Aorta (tissue), 5 donors: ENCODE measurements around the gene CST9. TPM values are rescaled to one million over a fixed set of nuclear protein-coding genes. Genes with fewer than 3 reads are reported as not detected.

Experiments
- ATAC-seq: fragments of 200-7000 bp; cut with Tn5 transposase; one replicate; pipeline ENCODE4 v1.9.1; 2022; ENCODE audit warnings: moderate library complexity; ENCODE audit not compliant: low FRiP score
- DNase-seq, 2 donors: peaks; one replicate each; pipeline ENCODE4 v3.0.0-alpha.2; 2020
- H3K27ac ChIP-seq, 2 donors: one replicate each; pipeline ENCODE4 v1.5.1; 2013; ENCODE audit warnings: low read length in 2 of 2, mild to moderate bottlenecking in 2 of 2, moderate library complexity in 2 of 2, control low read depth in 1 of 2, inconsistent platforms in 1 of 2, low read depth in 1 of 2
- H3K27me3 ChIP-seq, 2 donors: one replicate each; pipeline ENCODE4 v1.6.1; 2013; ENCODE audit warnings: control low read depth in 1 of 2, low read length in 1 of 2, mild to moderate bottlenecking in 1 of 2, moderate library complexity in 1 of 2; ENCODE audit not compliant: insufficient read depth in 2 of 2, control insufficient read depth in 1 of 2
- H3K36me3 ChIP-seq, 2 donors: one replicate each; pipeline ENCODE4 v1.6.1; 2013; ENCODE audit warnings: control low read depth in 1 of 2, low read length in 1 of 2, mild to moderate bottlenecking in 1 of 2; ENCODE audit not compliant: insufficient read depth in 2 of 2, control insufficient read depth in 1 of 2
- H3K4me1 ChIP-seq, 2 donors: one replicate each; pipeline ENCODE4 v1.6.1; 2013; ENCODE audit warnings: low read length in 2 of 2, control low read depth in 1 of 2, mild to moderate bottlenecking in 1 of 2, moderate library complexity in 1 of 2; ENCODE audit not compliant: insufficient read depth in 2 of 2, control insufficient read depth in 1 of 2
- H3K4me3 ChIP-seq, 2 donors: one replicate each; pipeline ENCODE4 v1.5.1; 2013; ENCODE audit warnings: low read length in 2 of 2, control low read depth in 1 of 2, mild to moderate bottlenecking in 1 of 2
- H3K9me3 ChIP-seq: one replicate; pipeline ENCODE4 v1.6.1; 2013; ENCODE audit warnings: mild to moderate bottlenecking, low read length; ENCODE audit not compliant: control insufficient read depth
- WGBS, 2 donors: extraction: QIAGEN DNeasy Blood & Tissue Kit; methylation state at CpG; one replicate each; pipeline ENCODE4 v1.1.7; 2013; 5-methylcytosine and 5-hydroxymethylcytosine counted together
- intact Hi-C, 2 donors: fragments of 100-400 bp; cut with DNase I; formaldehyde crosslinking; loops; one replicate each; pipeline versions ENCODE4 v1.14.2 to v1.15.0; 2022
- long read RNA-seq, 2 donors: library from polyadenylated mRNA; unstranded; transcript quantifications; one replicate each; pipeline ENCODE4 v2.0.0, GENCODE V29; 2020 to 2021
- polyA plus RNA-seq, 2 donors: library from polyadenylated mRNA; stranded (reverse); fragments of 200-250 nt; gene quantifications; one replicate each; pipeline ENCODE4 v1.2.3, GENCODE V29; 2013
- total RNA-seq, 2 donors: library from RNA; stranded (reverse); fragmentation: NEBNext Ultra II Directional; extraction: Animal tissue kit (Norgen Biotek cat#: 25700); gene quantifications; one replicate each; pipeline ENCODE4 v1.2.1, GENCODE V29; 2021
- donor health status: healthy with polysubstance abuse.
- donor health status: Bipolar disorder and iron deficiency.
- donor health status: DM: no; HTN: no; CAD: no.
- donor health status: DM: no; HTN: no; CAD: no.
- donor health status: DM: yes; HTN: yes; CAD: no.

CST9 gene
- total RNA-seq (not detected), polyA plus RNA-seq (not detected)
- long read RNA-seq, donor 1: 0 reads
- long read RNA-seq, donor 2: 0 reads

DNA sequence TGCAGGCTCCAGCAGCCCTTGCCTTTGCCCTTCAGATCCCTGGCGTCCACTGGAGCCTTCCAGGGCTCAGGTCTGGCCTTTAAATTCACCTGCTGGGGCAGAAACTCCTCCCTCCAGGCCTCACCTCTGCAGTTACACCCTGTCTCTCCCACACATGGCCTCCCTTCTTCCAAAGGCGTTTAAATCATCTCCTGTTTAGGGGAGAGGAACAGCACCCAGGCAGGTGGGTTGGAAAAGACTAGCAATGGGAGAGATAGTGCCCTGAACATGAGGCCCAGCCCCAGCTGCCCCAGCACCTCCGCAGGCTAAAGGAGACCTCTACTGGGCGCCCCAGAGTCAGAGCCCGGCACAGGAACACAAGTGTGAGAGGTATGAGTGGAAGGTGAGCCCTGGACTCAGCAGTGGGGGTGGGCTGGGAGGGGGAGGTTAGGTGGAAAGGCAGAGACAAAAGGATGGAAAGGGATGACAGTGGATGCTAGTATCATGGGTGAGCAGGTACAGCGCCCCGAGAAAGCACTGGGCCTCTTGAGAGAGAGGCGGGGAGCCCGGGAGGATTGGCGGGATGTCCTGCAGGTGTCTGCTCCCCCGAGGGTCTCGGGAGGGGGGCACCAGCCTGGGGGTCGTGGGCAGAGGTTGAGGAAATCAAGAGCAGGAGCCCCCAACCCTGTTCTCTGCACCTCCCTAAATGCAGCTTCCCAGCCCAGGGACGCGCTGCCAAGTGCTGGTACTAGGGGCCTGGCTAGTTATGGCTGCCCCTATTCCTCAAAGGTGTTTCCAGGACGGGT, at the start of gene CST9:
CST9 (minus strand) TSS at position 51 of the 785 bp plus-strand sequence. CDS start 53 bp downstream, outside the sequence.
- DNase-seq (no peak), ATAC-seq (no peak)
- Histone ChIP-seq H3K36me3 (no peaks in the 10 kb centered on the region), H3K4me1 (no peaks in the 10 kb centered on the region), H3K9me3 (no peaks in the 10 kb centered on the region), H3K27me3 (no peaks in the 10 kb centered on the region), H3K4me3 (no peak within 1 kb of the TSS), H3K27ac (no peak within 1 kb of the TSS)
- 63 to 68% methylated on average over 15 to 16 of the region's 16 CpGs for WGBS, 2 donors
- intact Hi-C loops: loop anchor here (5.0 to 10.0 kb wide), 3 partner anchors 161 to 241 kb away; partner anchors contain the start of gene GZF1 (in 1 of the 2)

DNA sequence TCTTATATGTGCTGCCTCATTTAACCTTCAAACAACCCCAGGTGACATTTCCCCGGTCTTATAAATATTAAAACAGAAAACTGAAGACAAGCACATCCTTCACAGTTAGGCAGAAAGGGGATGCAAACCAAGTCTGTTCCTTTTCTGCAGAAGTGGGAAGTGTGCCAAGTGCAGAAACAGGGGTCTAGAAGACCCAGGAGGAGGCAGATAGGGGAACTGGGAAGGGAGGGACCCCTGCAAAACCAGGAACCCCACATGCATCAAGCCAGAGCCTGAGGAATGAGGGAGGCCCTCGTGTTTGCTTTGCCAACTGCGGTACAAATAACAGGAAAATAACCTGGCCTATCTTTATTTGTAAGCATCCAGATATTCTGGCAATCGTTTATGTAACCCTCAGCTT, 49.0 kb upstream of the CST9 start:
- WGBS, 2 donors: 77 to 86% methylated on average over 4 of the region's 4 CpGs
- intact Hi-C loops: loop anchor here in 1 of 2 donors (5.0 kb wide), 1 partner anchor 1322 kb away; no protein-coding TSS in a partner anchor
- no peaks in the 10 kb centered on the region for H3K4me1 ChIP-seq
- no peaks in the 10 kb centered on the region for H3K36me3 ChIP-seq
- H3K27ac ChIP-seq: no peak overlapping the region
- ATAC-seq (no peak), DNase-seq (no peak)
- H3K27me3 ChIP-seq: no peaks in the 10 kb centered on the region
- no peaks in the 10 kb centered on the region for H3K9me3 ChIP-seq
- no peak overlapping the region for H3K4me3 ChIP-seq

- ATAC-seq: no peak
- 60 to 68% methylated on average over 2 of the region's 2 CpGs for WGBS, 2 donors
- no peaks in the 10 kb centered on the region for H3K4me1 ChIP-seq
- no peaks in the 10 kb centered on the region for H3K9me3 ChIP-seq
- H3K4me3 ChIP-seq: no peak overlapping the region
- H3K27ac ChIP-seq: no peak overlapping the region
- no peaks in the 10 kb centered on the region for H3K27me3 ChIP-seq
- DNase-seq: no peak
- intact Hi-C loops: no loop called here
- H3K36me3 ChIP-seq: no peaks in the 10 kb centered on the region
Observed at GRCh38 chr20:23654000-23654399, 48.3 kb upstream of the CST9 start.

GRCh38 chr20:23653400-23653938, 47.8 kb upstream of the CST9 start:
- H3K9me3 ChIP-seq: no peaks in the 10 kb centered on the region
- no peaks in the 10 kb centered on the region for H3K36me3 ChIP-seq
- intact Hi-C loops: no loop called here
- no peaks in the 10 kb centered on the region for H3K27me3 ChIP-seq
- no peak for DNase-seq
- no peak overlapping the region for H3K4me3 ChIP-seq
- no peaks in the 10 kb centered on the region for H3K4me1 ChIP-seq
- 92 to 96% methylated on average over 3 of the region's 3 CpGs for WGBS, 2 donors
- H3K27ac ChIP-seq: no peak overlapping the region
- ATAC-seq: no peak

- WGBS, 2 donors: 79 to 91% methylated on average over 2 of the region's 2 CpGs
- DNase-seq: no peak
- no peak overlapping the region for H3K4me3 ChIP-seq
- H3K9me3 ChIP-seq: no peaks in the 10 kb centered on the region
- intact Hi-C loops: no loop called here
- H3K36me3 ChIP-seq: no peaks in the 10 kb centered on the region
- H3K27me3 ChIP-seq: no peaks in the 10 kb centered on the region
- no peak for ATAC-seq
- no peaks in the 10 kb centered on the region for H3K4me1 ChIP-seq
- H3K27ac ChIP-seq: no peak overlapping the region
Observed at GRCh38 chr20:23652926-23653325, 47.2 kb upstream of the CST9 start.

DNA sequence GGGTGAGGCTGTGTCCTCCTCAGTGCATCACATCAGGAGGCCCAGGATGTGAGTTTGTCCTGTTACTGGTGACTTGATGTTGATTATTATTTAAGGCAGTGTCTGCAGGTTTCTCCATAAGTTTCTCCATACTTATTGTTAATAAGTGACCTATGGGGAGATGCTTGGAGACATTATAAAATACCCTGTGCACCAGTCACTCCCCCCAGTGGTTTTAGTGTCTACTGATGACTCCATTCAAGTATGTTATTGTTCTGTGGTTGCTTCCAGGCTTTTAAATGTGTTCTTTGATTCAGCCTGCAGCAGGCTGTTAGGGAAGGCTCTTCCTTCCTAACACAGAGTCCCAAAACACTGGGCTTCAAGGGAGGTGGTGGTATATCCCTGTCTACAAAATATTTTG, 46.7 kb upstream of the CST9 start:
- intact Hi-C loops: no loop called here
- Histone ChIP-seq H3K36me3 (no peaks in the 10 kb centered on the region), H3K27ac (no peak overlapping the region), H3K4me1 (no peaks in the 10 kb centered on the region), H3K27me3 (no peaks in the 10 kb centered on the region), H3K9me3 (no peaks in the 10 kb centered on the region), H3K4me3 (no peak overlapping the region)
- ATAC-seq (no peak), DNase-seq (no peak)

DNA sequence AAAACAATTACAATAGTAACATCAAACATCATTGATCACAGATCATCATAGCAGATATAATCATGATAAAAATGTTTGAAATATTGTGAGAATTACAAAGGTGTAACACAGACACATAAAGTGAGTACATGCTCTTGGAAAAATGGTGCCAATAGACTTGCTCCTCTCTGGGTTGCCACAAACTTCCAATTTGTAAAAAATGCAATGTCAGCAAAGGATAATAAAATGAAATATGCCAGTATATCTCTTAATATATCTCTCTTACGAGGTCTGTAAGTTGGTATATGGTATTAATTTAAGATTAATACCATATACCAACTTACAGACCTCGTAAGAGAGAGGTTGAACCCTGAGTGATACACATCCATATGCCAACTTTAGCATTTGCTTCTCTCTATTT, 45.4 kb upstream of the CST9 start:
- Histone ChIP-seq H3K36me3 (no peaks in the 10 kb centered on the region), H3K4me1 (no peaks in the 10 kb centered on the region), H3K27ac (no peak overlapping the region), H3K9me3 (no peaks in the 10 kb centered on the region), H3K4me3 (no peak overlapping the region), H3K27me3 (no peaks in the 10 kb centered on the region)
- ATAC-seq: no peak
- intact Hi-C loops: no loop called here
- DNase-seq: no peak
- WGBS, 2 donors: 89 to 91% methylated on average over 2 of the region's 2 CpGs

DNA sequence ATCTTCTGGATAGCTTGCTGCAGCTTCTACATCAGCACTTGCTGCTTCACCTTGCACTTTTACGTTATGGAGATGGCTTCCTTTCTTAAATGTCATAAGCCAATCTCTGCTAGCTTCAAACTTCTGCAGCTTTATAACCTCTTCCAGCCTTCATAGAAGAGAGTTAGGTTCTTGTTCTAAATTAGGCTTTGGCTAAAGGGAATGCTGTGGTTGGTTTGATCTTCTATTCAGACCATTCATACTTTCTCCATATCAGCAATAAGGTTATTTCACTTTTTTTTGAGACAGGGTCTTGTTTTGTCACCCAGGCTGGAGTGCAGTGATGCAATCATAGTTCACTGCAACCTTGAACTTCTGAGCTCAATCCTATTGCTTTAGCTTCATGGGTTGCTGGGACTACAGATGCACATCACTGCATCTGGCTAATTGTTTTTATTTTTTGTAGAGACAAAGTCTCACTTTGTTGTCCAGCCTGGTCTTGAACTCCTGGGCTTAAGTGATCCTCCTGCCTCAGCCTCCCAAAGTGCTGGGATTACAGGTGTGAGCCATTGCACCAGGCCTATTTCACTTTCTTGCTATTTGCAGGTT, 44.2 kb upstream of the CST9 start:
- ATAC-seq: no peak
- WGBS, 2 donors: 82 to 87% methylated on average over 1 of the region's 1 CpG
- intact Hi-C loops: no loop called here
- no peaks in the 10 kb centered on the region for H3K9me3 ChIP-seq
- H3K27ac ChIP-seq: no peak overlapping the region
- H3K4me3 ChIP-seq: no peak overlapping the region
- H3K27me3 ChIP-seq: no peaks in the 10 kb centered on the region
- no peaks in the 10 kb centered on the region for H3K36me3 ChIP-seq
- H3K4me1 ChIP-seq: no peaks in the 10 kb centered on the region
- DNase-seq: no peak

DNA sequence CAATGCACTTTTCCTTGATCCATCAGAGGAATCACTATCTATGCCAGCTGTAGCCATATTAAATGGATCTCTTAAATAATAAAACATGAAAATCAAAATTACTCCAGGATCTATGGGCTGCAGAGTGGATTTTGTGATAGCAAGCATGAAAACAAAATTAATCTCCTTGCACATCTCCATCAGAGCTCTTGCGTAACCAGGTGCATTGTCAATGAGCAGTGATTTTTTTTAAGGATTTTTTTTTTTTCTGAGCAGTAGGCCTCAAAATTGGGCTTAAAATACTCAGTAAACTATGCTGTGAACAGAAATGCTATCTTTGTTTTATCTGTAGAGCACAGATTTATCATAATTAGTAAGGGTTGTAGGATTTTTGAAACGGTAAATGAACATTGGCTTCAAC, 43.5 kb upstream of the CST9 start:
- no peak for DNase-seq
- Histone ChIP-seq H3K4me1 (no peaks in the 10 kb centered on the region), H3K27me3 (no peaks in the 10 kb centered on the region), H3K4me3 (no peak overlapping the region), H3K36me3 (no peaks in the 10 kb centered on the region), H3K27ac (no peak overlapping the region), H3K9me3 (no peaks in the 10 kb centered on the region)
- intact Hi-C loops: no loop called here
- WGBS, 2 donors: 89 to 92% methylated on average over 2 of the region's 2 CpGs
- ATAC-seq: no peak
